ENCODE measurements around the gene REPS2.

REPS2 gene

DNA sequence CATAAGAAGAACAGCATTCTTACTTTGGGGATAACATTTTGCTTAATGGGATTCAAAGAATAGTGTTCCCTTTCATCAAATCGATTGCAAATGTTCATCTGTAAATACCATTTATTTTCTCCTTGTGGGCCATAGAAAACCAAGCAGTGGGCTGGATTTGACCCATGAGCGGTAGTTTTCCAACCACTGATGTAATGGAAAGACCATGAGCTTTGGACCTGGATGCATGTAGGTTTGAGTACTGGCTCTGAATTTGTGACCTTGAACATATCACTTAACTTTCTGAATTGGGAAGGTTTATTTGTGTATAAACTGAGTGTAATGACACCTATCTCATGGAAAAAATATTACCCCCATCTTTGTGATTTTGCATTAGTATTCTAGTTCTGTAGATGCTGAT, 54.3 kb downstream of the REPS2 start:
- DNase-seq (ENCODE audit: low read depth in 3 of 3, low spot score in 1 of 3): no peak

DNA sequence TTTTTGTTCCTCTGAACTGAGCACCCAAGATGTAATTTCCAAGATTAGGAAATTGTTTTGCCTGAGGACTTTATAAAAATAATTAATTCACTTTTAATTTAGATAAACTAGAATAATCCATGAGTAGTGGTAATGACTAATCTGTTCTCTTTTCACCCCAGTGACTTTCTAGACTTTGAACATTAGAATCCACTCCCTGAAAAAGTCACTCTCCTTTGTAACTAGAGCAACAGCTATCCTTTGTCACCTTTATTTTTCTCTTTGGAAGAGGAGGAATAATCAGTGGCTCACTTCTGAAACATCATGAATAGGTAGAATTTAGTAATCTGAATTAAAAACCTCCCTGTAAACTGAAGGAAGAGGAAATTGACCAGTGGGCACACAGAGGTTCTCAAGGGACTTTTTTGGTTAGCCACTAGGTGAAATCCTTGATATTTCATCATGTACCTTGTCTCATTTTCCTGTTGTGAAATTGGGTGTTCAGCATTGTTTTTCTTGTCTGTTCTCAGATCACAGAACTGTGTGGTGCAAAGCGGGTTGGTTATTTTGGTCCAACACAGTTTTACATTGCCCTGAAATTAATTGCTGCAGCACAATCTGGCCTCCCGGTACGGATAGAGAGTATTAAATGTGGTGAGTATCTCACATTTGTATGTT, 59.4 kb downstream of the REPS2 start:
- DNase-seq (ENCODE audit: low read depth in 3 of 3, low spot score in 1 of 3): no peak

DNA sequence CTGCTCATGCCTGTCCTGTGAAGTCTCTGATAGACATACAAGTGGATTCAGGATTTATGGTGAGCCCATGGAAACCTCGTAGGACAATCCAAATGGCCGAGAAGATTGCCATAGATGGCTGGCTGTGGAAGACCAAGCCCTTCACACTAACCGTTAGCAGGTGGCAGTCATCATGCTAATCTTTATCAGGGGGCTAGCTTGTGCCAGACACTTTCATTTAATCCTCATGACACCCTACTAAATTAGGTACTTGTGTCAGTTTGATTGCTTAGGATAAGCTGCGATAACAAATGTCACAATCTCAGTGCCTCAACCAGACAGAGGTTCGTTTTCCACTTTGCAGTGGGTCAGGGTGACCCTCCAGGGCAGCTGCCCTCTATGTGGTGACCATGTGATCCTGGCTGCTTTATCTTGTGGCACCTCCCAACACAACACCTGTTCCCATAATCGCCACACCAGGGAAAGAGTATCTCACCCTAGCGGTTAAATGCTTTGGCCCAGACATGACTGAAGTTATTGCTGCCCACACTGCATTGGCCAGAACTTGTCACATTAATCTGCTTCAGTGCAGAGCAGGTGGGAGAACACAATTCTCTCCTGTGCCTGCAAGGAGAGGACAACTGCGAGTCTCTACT, 60.8 kb downstream of the REPS2 start:
- DNase-seq (ENCODE audit: low read depth in 3 of 3, low spot score in 1 of 3): no peak

DNA sequence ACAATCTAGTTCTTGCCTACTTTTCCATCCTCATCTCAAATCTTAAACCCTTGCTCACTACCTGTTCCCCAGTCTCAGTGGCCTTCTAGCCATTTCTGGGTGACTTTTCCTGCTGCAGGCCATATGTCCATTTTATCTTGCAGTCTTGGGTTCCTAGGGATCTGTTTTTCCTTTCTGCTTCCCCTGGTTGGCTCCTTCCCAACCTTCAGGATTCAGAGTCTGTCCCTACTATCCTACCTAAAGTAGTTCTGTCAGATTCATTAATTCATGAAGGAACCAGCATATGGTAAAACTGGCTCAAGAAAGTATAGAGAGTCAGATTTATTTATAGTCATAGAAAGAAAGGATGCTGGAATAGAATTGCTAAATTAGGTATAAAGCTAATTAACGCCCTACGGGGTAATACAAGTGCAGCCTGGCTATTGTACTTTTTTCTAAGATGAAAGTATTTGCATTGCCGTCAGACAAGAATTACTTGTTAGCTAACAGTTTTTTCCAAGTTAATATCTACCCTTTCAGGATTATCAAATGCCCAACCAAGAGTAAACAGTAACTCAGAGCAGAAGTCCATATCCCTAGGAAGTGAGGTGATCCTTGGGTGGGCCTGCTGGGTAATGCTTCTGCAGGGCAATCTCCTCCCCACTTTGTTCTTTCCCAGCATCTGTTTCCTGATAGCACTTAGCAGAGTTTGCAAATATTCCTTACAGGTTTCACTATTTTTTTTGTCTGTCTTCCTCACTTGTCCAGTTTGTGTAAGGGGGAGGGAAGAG, 63.6 kb downstream of the REPS2 start:
- no peak for DNase-seq (ENCODE audit: low read depth in 3 of 3, low spot score in 1 of 3)

DNA sequence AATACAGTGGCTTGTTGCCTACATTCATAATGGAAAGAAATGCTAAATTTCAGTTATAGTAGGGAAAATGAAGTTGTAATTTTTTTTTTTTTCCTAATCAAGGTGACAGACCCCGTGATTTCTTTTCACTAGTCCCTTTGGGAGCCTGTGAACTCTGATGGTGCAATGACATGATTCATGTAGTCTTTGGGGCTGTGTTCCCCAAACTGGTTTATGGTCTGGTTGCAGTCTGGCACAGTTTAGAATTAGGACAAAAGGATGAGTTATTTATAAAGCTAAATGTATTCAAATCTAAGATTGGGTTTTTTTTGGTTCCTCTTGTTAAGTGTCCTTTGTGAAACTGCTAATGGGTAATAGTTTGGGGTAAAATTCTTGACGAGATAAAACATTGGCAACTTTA, 66.0 kb downstream of the REPS2 start:
- DNase-seq (ENCODE audit: low read depth in 3 of 3, low spot score in 1 of 3): no peak

DNA sequence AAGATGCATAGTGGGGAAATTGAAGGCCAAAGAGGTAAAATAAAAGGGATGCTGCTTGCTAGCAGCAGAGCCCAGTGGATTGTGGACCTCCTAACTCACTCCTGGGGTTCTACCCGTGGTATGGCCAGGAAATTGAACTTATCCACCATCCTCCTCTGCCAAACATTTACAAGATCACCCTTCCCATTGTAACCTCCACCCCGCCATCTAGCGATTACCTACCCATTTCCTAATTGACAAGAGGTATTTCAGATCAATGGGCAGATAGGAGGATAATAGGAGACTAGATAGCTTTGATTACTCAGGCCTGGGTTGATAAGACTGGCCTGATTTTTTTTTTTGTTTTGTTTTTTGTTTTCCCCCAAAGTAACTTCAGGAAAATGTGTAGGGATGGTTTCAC, 67.8 kb downstream of the REPS2 start:
- DNase-seq (ENCODE audit: low read depth in 3 of 3, low spot score in 1 of 3): no peak

DNA sequence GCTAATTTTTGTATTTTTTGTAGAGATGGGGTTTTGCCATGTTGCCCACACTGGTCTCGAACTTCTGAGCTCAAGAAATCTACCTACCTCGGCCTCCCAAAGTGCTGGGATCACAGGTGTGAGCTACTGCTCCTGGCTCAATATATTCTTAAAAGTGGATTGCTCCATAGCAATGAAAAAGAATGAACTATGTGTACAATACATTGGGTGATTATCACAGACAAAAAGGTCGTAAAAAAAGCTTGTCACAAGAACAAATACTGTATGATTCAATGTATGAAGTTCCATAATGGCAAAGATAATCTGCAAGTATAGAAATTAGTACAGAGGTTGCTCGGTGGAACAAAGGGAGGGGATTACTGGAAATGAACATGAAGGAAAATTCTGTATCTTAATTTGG, 70.7 kb downstream of the REPS2 start:
- DNase-seq (ENCODE audit: low read depth in 3 of 3, low spot score in 1 of 3): no peak

DNA sequence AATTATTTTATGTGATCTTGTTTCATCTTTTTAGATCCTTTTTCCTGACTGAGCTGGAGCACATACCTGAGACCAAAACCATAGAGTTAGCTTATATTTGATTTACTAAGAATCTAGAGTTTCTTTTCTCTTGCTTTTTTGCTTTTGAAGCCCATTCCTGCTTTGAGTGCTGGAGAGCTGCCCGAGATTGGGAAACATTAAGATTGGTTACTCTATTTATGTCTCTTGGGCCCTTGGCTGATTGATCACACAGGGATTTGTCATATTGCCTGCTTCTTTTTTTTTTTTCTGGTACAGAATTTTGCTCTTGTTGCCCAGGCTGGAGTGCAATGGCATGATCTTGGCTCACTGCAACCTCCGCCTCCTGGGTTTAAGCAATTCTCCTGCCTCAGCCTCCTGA, 73.9 kb downstream of the REPS2 start:
- no peak for DNase-seq (ENCODE audit: low read depth in 3 of 3, low spot score in 1 of 3)

DNA sequence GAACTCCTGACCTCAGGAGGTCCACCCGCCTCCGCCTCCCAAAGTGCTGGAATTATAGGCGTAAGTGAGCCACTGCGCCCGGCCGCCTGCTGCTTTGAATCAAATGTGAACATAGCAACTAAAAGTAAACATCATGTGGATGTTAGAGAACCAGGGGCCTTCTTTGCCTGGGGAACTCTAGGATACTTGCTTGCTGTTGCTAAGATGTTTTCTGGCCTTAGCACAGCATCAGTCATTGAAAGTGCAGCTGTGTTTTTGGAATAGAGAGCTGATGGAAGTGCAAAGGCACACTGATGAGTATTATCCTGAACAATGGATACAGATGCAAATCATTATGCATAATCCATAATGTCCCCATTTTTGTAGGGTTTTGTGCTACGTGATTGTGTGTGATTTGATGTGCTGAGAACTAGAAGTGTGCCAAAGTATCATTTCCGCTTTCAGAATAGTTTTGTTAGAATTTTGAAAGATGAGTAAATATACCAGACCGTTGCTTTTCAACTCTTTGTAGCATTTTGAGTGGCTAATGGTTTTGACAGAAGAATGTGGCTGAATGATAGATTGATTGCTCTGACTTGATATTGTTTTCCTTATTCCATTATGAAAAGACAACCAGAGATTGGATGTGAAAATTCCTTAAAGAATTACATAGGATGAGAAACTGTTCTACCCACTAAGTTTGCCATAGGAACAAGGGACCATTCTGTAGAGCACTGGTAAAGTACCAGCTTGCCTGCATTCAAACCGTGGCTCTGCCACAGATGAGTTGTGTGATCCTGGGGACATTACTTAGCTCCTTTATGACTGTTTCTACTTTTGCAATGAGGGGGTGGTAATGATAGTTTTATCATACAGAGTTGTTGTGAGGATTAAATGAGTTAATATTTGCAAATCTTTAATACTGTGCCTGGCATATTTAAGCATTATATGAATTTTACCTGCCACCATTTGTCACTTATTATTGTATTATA, 74.7 kb downstream of the REPS2 start:
- DNase-seq (ENCODE audit: low read depth in 3 of 3, low spot score in 1 of 3): no peak

DNA sequence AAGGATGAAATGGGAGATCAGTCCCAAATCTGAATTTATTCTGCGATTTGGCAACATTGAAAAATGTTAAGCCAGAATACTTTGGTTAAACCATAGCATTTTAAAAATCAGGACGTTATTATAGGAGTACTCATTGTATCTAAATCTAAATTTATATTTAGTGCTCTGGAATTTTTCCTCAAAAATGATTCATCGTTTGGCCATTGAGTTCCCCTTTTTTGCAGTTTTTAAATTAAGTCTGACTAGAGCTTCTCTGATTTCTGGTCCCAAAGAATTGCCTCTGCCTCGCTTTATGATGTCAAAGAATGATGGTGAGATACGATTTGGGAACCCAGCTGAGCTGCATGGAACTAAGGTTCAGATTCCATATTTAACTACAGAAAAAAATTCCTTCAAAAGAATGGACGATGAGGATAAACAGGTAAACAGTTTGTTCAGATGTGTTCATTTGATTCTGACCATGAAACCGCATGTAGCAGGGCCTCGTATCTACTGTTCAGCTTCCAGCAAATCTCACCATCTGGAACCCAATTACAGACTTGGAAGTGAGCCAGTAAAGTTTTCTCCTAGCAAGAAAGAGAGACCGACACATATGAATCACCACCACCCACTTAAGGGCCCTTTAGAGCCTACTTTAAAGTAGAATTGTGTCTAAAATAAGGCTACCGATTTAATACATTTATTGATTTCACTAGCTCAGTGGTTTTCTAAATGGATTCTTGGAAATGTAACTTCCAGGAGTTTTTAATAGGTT, 75.6 kb downstream of the REPS2 start:
- DNase-seq (ENCODE audit: low read depth in 3 of 3, low spot score in 1 of 3): no peak

DNA sequence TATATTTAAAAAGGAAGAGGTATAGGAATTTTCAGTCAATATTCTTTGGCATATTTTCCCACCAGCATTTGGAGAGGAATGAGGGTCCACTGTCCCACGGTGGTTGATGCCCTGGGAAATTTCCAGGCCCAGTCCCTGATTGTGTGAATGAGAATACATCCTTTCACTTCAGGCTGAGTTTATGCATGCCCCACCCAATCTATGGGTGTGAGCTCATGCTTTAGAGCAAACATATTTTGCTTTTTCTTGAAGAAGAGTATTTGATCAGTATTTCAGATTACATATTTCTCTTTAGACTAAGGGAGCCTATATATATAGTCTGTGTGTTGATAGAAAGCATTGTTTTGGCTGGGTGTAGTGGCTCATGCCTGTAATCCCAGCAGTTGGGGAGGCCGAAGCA, 77.2 kb downstream of the REPS2 start:
- no peak for DNase-seq (ENCODE audit: low read depth in 3 of 3, low spot score in 1 of 3)

DNA sequence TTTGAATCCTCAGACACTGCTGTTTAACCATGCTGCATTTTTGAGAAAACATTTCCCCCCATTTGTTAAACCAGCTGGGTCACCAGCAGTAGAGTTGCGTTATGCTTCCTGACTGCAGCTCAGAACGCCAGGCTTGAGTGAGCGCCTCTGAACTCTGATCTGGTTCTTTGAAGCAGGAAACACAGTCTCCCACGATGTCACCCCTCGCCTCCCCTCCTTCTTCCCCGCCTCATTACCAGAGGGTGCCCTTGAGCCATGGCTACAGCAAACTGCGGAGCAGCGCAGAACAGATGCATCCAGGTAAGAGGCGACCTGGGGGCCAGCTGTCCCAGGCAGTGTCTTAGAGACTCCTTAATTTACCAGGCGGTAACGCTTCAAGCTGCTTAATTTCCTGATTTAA, 78.4 kb downstream of the REPS2 start:
- no peak for DNase-seq (ENCODE audit: low read depth in 3 of 3, low spot score in 1 of 3)

DNA sequence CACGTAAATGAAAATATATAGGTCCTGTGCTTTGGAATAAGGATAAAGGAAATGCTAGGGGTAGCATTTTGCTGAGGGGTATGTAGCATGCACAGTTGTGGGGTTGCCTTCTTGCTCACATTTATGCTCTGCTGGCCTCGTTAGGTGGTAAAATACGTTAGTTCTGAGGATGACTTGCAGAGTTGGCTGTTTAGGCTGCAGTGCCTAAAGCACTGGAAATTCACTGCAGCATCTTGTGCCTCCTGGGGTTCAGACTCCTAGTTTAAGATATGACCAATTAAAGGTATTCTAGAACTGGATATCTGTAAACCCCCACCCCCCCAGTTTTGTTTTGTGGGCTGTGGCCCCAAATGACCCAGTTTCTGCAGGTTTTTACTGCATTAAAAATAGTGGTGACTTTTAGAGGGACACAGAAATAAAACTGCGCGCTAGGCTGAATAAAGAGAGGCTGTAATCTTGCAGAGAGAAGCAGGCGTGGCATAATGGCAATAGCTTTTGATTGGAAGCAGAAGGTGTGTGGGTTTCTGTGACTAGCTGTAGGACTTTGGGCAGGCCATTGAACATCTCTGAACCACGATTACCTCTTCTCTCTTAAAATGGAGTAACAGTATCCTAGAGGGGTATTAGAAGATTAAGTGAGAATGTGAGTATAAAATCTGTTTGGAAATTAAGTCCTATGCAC, 79.3 kb downstream of the REPS2 start:
- DNase-seq (ENCODE audit: low read depth in 3 of 3, low spot score in 1 of 3): no peak

DNA sequence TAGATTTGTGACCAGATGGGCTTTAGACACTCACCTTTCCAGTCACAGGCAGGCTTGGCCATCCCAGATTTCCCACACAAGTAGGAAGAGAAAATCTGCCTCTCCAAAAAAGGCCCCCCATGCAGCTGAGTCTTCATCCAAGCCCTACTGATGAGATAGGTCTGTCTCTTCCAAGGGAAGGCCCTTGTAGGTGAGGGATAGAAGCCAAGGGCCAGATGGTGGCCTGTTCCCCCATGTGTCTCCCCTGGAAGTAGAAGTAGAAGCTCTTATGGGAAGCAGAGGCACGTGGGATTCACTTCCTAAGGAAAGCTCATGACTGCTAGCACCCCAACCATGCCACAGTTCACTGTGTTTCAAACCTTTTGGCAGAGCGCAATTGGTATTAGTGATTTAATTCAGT, 81.5 kb downstream of the REPS2 start:
- DNase-seq (ENCODE audit: low read depth in 3 of 3, low spot score in 1 of 3): no peak

DNA sequence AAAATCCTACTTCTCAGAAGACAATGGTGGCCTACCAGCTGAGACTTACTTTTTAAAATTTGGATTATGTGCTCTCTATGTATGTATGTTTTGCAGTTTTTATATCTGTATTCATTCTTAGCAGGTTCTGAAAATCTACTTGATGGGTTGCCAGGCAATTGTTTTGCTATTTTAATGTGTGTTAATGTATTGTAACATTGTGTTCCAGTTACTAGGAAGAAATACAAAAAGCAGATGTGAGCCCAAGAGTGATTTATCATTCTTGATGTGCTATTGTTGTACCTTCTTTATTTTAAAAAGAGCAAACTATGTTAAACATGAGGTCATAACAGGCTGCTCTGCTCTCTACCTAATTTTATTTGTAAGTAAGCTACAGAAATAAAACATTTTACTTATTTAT, 81.9 kb downstream of the REPS2 start:
- no peak for DNase-seq (ENCODE audit: low read depth in 3 of 3, low spot score in 1 of 3)

DNA sequence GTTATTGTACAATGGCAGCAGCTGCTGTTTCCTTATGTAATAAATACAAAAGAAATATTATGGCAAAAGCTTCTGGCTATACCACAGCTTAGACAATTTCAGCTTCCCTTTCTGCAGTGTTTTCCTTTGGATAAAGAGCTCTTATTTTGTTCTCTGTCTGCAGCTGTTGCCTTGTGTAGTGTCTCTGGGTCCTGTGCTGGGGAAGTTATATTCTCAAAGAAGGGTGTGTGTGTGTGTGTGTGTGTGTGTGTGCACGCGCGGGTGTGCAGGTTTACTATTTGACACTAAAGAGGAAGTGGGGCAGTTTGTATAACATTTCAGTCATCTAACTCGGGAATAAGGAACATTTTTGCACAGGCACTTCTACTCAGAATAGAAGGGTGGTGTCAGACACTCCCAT, 83.6 kb downstream of the REPS2 start:
- DNase-seq (ENCODE audit: low read depth in 3 of 3, low spot score in 1 of 3): no peak

DNA sequence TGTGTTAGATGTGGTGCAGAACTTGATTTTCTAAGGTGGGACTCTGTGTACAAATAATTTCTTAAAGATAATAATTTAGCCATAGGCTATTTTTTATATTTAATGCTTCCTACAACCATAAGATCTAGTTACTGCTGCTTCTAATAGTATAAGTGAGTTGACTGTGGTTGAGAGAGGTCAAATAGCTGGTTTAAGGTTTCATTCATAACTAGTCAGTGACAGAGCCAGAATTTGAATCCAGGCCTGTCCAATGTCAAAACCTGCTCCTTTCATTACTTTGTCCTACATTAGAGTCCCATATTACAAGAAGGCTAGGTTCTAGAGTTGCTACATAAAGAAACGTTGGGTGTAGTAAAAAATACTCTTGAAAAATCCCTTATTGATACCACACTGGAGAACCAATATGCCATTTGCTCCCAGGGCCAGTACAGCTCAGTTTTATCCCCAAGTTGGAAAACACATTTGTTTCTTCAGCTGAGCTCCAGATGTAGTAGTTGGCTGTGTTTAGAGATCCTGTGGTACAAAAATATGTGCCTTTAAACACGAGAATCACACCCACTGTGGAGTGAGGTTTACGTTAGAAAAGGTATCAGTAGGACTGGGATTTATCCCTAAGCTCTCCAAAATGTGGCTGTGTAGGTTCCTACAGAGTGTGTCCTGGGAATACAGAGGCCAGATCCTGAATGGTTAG, 84.3 kb downstream of the REPS2 start:
- no peak for DNase-seq (ENCODE audit: low read depth in 3 of 3, low spot score in 1 of 3)

DNA sequence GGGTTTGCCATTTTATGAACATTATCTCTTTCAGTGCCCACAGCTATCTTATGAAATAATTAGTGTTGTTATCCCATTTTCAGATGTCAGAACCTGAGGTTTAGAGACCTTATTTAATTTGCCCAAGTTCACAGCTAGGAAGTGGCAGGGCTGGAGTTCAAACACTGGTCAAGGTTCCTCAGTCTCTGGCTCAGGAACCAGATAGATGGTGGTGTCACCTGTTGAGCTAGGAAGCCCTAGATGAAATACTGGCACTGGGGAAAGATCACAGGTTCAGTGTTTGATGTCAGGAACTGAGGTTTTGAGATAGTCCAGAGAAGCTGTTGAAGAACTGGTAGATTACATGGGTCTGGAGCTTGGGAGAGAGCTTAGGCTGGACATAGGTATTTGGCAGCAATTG, 85.4 kb downstream of the REPS2 start:
- DNase-seq (ENCODE audit: low read depth in 3 of 3, low spot score in 1 of 3): no peak

DNA sequence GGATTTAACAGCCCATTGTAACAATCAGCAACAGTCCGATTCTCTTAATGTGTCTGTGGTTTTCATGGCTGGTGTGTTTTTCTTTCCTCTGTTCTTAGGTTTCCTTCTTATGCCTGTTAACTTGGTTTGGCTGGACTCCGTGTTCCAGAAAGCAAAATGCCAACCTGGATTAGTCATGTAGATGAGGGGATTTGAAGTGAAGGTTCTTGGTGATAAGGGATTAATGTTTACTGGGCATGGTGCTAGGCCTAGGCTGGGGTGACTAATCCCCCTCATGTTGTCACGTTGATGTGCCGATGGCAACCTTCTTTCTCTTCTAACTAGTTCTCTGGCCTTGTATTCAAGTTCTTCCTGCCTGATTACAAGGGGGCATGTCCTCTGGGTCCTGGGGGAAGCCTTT, 85.9 kb downstream of the REPS2 start:
- no peak for DNase-seq (ENCODE audit: low read depth in 3 of 3, low spot score in 1 of 3)

DNA sequence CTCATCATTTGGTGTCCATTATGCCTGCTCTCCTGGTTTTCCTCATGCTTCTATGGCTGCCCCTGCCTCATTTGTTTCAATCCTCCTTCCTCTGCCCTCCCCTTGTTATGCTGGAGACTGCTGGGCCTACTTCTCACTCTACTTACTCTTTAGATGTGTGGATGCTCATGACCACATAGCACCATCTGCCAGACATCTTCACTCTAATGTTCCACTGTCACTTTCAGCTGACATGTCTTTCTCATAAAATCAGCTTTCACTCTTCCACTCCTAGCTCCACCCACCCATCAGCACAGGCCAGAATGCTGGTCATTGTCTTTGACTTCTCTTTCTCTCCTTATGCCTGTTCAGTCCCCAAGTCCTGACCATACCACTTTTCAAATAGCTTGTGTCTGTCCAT, 86.8 kb downstream of the REPS2 start:
- DNase-seq (ENCODE audit: low read depth in 3 of 3, low spot score in 1 of 3): no peak

Measured in stimulated activated CD4-positive, alpha-beta T cell treated with anti-CD3 and anti-CD28 coated beads, TNF-alpha, amount 100 ng/mL, for 1 hour (primary cell).